IPS-15b (cell line): Measurements from ENCODE around the gene OR8B12.
"Not testable (repeated sequence)": the region's sequence is repeated elsewhere in the genome, so short reads cannot be mapped to it uniquely, and the experiment has no call there.

Experiments
- H3K27me3 ChIP-seq: one replicate; pipeline ENCODE4 v1.6.1; 2013; ENCODE audit warnings: low read length; ENCODE audit not compliant: control insufficient read depth, insufficient read depth
- H3K36me3 ChIP-seq: one replicate; pipeline ENCODE4 v1.6.1; 2013; ENCODE audit warnings: low read length; ENCODE audit not compliant: control insufficient read depth, insufficient read depth
- H3K4me1 ChIP-seq: one replicate; pipeline ENCODE4 v1.6.1; 2013; ENCODE audit warnings: mild to moderate bottlenecking, low read length; ENCODE audit not compliant: control insufficient read depth, insufficient read depth
- H3K4me3 ChIP-seq: one replicate; pipeline ENCODE4 v1.5.1; 2013; ENCODE audit warnings: low read depth, low read length
- H3K9ac ChIP-seq: one replicate; pipeline ENCODE4 v1.6.1; 2013; ENCODE audit warnings: low read depth, mild to moderate bottlenecking, low read length
- H3K9me3 ChIP-seq: one replicate; pipeline ENCODE4 v1.6.1; 2013; ENCODE audit warnings: mild to moderate bottlenecking, low read length; ENCODE audit not compliant: control insufficient read depth, insufficient read depth

Gene OR8B12

GRCh38 chr11:124519850-124520549, 23.5 kb downstream of the OR8B12 start:
- Histone ChIP-seq H3K4me3 (no peak overlapping the region), H3K9me3 (no peaks in the 10 kb centered on the region), H3K9ac (no peak overlapping the region), H3K4me1 (no peaks in the 10 kb centered on the region), H3K36me3 (no peaks in the 10 kb centered on the region), H3K27me3 (no peaks in the 10 kb centered on the region)

DNA sequence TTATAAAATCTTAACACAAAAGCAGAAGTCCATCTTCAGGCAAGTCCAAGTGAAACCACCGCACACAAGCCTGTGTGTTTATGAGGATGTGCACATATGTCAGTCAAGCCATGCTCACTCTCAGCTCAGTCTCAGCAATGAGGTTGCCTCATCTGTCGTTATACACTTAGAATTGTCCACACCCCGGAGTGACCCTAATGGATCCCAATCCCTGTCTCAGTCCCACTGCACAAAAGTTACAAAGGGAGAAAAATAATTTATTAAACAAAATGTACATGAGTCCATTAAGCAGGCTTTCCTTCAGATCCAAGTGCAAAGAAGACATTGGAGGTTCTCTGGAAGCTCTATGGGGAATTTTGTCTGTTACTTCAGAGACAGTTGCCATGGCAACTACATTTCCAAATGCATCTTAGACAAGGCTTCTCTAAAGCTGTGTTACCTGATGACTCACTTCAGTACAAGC, 24.4 kb downstream of the OR8B12 start:
- Histone ChIP-seq H3K4me3 (no peak overlapping the region), H3K4me1 (no peaks in the 10 kb centered on the region), H3K9me3 (no peaks in the 10 kb centered on the region), H3K27me3 (no peaks in the 10 kb centered on the region), H3K9ac (no peak overlapping the region), H3K36me3 (no peaks in the 10 kb centered on the region)

- H3K27me3 ChIP-seq = no peaks in the 10 kb centered on the region
- no peak overlapping the region for H3K4me3 ChIP-seq
- H3K9ac ChIP-seq = no peak overlapping the region
- no peaks in the 10 kb centered on the region for H3K4me1 ChIP-seq
- no peaks in the 10 kb centered on the region for H3K36me3 ChIP-seq
- H3K9me3 ChIP-seq = no peaks in the 10 kb centered on the region
These were observed 26.1 kb downstream of the OR8B12 start for GRCh38 chr11:124517314-124517713.

- not testable (repeated sequence) for H3K4me1 ChIP-seq, H3K9ac ChIP-seq, H3K27me3 ChIP-seq, H3K4me3 ChIP-seq, H3K36me3 ChIP-seq, H3K9me3 ChIP-seq
These were observed 28.8 kb downstream of the OR8B12 start for GRCh38 chr11:124514675-124515074.

- no peak overlapping the region for H3K4me3 ChIP-seq
- H3K36me3 ChIP-seq = no peaks in the 10 kb centered on the region
- no peaks in the 10 kb centered on the region for H3K9me3 ChIP-seq
- H3K27me3 ChIP-seq = no peaks in the 10 kb centered on the region
- no peaks in the 10 kb centered on the region for H3K4me1 ChIP-seq
- H3K9ac ChIP-seq = no peak overlapping the region
These were observed 29.3 kb downstream of the OR8B12 start for GRCh38 chr11:124514131-124514530.

GRCh38 chr11:124511745-124512144, 31.7 kb downstream of the OR8B12 start:
- Histone ChIP-seq H3K4me1 (no peaks in the 10 kb centered on the region), H3K36me3 (no peaks in the 10 kb centered on the region), H3K9me3 (no peaks in the 10 kb centered on the region), H3K4me3 (no peak overlapping the region), H3K27me3 (no peaks in the 10 kb centered on the region), H3K9ac (no peak overlapping the region)

DNA sequence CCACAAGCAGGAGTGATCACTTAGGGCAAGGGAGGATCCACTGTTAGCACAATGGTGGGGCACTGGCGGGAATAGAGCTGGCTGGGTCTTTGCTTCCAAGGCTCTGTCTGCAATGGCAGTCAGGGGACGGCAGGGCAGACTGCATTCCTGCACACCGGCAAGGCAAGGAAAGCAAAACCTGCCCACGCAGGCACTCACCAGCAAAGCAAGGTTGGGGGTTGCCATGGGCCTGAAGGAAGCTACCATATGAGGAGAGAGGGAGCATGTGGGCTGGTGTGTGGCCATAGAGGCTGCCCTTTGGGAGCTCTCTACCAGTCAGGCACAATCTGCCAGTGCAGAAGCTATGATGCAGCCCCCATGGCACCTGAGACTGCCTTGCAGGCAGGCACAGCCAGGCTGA, 33.2 kb downstream of the OR8B12 start:
- H3K36me3 ChIP-seq = no peaks in the 10 kb centered on the region
- no peak overlapping the region for H3K9ac ChIP-seq
- no peak overlapping the region for H3K4me3 ChIP-seq
- H3K4me1 ChIP-seq = no peaks in the 10 kb centered on the region
- H3K27me3 ChIP-seq = no peaks in the 10 kb centered on the region
- H3K9me3 ChIP-seq = no peaks in the 10 kb centered on the region

DNA sequence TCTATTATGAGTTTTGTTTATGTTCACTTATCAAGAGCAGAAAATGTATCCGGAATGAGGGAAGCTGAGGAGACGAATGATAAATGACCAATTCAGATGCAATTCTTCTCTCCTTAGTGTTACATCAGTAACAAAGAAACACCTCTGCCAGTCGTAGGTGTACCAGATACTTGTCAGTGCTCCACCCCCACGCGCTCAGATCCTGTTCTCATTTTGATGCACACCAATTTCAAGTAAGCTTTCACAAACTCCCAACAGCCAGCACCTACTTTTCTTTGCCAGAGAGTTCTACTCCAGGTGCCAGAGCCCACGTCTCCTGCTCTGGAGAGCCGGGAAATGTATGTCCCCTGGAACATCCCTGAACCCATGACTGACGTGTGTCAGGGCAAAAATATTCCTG, 43.7 kb downstream of the OR8B12 start:
- Histone ChIP-seq H3K4me1 (peaks cover 2% of the 10 kb centered on the region), H3K9ac (no peak overlapping the region), H3K9me3 (no peaks in the 10 kb centered on the region), H3K36me3 (no peaks in the 10 kb centered on the region), H3K4me3 (no peak overlapping the region), H3K27me3 (no peaks in the 10 kb centered on the region)

DNA sequence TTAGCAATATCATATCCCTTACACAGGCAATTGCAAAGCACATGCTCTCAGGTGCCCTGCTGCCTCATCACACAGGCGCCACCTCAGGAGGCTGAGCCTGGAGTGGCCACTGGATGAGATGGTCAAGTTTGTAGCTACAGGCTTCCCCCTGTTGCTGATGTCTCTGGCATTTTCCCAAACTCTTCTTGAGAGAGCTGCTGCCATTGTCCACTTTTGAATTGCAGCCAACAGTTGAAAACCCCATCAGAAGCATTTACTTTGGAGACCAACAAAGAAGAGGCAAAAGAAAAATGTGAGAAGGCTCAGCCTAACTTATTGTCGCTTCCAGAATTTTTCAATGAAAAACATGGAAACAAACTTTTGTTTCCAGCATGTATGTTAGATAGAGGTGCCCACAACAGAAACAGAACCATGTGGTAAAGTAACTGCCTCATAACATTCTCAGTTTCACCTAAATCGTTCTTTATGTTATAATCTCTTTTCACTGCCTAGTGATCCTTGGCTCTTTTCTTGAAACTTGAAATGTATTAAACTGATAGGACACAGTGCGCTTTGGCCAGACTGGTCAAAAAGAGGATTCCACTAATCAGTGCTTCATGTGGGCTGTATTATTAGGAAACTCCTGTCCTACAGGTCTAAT, 50.3 kb downstream of the OR8B12 start:
- Histone ChIP-seq H3K36me3 (no peaks in the 10 kb centered on the region), H3K9me3 (no peaks in the 10 kb centered on the region), H3K4me1 (no peaks in the 10 kb centered on the region), H3K9ac (no peak overlapping the region), H3K27me3 (no peaks in the 10 kb centered on the region), H3K4me3 (no peak overlapping the region)
